Islet precursor cell (in vitro differentiated cells): ENCODE data around the gene OR1A1.
"Not testable (repeated sequence)": the region's sequence is repeated elsewhere in the genome, so short reads cannot be mapped to it uniquely, and the experiment has no call there.

Source experiments
- DNase-seq: peaks from one replicate; pipeline ENCODE4 v3.0.0-alpha.2; 2018

Gene OR1A1, protein sequence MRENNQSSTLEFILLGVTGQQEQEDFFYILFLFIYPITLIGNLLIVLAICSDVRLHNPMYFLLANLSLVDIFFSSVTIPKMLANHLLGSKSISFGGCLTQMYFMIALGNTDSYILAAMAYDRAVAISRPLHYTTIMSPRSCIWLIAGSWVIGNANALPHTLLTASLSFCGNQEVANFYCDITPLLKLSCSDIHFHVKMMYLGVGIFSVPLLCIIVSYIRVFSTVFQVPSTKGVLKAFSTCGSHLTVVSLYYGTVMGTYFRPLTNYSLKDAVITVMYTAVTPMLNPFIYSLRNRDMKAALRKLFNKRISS

DNA sequence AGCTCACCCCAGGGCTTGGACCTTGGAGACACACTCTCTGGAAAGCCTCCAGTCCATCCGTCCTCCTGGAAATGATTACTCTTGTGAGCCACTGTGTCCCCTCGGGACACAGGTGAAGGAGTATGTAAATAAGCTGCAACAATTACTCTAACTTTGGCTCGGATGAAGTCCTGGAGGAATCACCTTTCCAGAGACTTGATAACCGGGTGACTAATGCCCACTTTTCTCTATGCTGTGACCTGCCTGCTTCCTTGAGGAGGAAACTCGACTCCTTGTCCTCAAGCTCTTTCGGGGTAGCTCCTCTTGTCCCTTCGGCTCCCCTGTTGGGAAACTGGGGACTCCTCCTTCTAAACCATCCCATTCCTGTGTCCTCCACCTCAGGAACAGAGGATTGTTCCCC, at the start of gene OR1A1:
OR1A1 (plus strand) TSS at position 301 of the 400 bp plus-strand sequence. CDS start 7,954 bp downstream, outside the sequence.
- DNase-seq: no peak

- no peak for DNase-seq
These were observed 39.9 kb upstream of the OR1A1 start for GRCh38 chr17:3167574-3167973.

GRCh38 chr17:3189961-3190360, 17.5 kb upstream of the OR1A1 start:
- no peak for DNase-seq

DNA sequence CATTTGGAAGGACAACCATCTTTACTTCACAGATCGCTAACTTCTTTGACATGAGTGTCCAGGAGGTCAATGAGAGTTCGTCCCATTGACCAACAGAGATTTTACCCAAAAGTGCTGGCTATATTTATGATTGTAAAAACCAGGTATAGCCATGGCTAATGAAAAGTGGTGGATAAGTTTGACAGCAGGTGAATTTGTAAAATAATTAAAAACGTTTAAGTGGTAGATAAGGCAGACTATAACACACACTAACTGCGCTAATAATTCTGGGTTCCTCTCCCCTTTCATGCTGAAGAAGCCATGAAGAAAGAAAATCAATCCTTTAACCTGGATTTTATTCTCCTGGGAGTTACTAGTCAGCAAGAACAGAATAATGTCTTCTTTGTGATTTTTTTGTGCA, 10.2 kb upstream of the OR1A1 start, which contains the start of gene OR1A2:
OR1A2 (plus strand) TSS at position 301 of the 400 bp plus-strand sequence; CDS start at position 301, 0 bp downstream.
- no peak for DNase-seq

- DNase-seq: no peak
These were observed 1.0 kb downstream of the OR1A1 start for GRCh38 chr17:3208484-3208883.

DNA sequence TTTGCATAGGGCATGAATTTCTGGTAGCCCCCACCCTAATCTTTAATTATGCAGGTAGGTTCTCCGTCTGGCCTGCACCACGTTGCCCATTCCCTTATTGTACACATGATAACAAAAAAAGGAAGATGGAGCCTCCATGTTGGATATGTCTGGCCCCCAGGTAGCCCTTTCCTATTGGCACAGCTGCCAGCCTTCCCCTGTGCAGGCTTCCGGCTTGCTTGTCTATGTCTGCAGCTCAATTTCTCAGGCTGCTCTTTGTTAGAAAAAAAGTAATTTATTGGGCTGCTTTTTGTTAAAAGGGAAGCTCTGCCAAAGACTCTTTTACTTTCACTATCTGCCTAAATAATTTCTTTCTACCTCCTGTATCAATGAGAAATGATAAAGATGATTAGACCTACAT, 5.5 kb downstream of the OR1A1 start:
- no peak for DNase-seq

DNA sequence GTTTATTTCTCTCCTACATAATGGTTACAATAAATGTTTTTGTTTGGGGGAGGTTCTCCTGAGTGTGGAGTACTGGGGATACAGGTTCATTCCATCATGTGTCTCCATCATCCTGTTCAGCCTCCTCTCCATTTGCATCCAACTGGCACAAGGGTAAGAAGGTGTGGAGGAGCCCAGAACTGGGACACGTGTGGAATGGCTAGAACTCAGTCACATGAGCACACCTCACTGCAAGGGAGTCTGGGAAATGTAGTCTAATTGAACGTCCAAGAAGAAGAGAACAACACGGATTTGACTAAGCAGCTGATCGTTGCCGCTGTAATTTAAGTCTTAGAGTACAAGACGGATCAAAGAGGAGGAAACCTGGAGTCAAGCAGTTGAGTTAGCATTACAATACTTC, 6.1 kb downstream of the OR1A1 start:
- no peak for DNase-seq

- DNase-seq: not testable (repeated sequence)
These were observed 12.5 kb downstream of the OR1A1 start for GRCh38 chr17:3219978-3220377.

GRCh38 chr17:3221850-3222249, 14.4 kb downstream of the OR1A1 start:
- no peak for DNase-seq

- DNase-seq: no peak
These were observed 15.0 kb downstream of the OR1A1 start for GRCh38 chr17:3222505-3222904.

DNA sequence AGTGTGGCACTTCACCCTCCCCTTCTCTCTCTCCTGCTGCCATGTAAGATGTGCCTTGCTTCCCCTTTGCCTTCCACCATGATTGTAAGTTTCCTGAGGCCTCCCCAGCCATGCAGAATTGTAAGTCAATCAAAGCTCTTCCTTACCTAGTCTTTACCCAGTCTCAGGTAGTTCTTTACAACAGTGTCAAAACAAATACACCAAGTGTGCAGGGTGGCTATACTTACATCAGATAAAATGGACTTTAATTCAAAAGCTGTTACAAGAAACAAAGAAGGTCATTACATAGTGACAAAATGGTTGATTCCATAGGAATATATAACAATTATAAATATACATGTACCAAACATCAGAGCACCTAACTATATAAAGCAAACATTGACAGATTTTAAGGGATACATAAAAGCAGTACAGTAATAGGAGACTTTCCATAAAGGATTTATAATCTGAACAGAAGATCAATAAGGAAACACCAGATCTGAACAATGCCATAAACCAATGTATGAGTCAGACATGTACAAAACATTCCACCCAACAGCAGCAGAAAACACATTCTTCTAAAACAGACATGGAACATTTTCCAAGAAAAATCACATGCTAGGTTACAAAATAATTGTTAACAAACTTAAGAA, 17.4 kb downstream of the OR1A1 start:
- DNase-seq: not testable (repeated sequence)

- DNase-seq: not testable (repeated sequence)
These were observed 24.8 kb downstream of the OR1A1 start for GRCh38 chr17:3232300-3232699.

GRCh38 chr17:3238685-3239084, 31.2 kb downstream of the OR1A1 start:
- DNase-seq: not testable (repeated sequence)

DNA sequence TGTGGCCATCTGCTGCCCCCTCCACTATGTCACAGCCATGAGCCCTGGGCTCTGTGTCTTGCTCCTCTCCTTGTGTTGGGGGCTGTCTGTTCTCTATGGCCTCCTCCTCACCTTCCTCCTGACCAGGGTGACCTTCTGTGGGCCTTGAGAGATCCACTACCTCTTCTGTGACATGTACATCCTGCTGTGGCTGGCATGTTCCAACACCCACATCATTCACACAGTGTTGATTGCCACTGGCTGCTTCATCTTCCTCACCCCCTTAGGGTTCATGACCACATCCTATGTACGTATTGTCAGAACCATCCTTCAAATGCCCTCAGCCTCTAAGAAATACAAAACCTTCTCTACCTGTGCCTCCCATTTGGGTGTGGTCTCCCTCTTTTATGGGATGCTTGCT, 33.6 kb downstream of the OR1A1 start:
- not testable (repeated sequence) for DNase-seq

DNA sequence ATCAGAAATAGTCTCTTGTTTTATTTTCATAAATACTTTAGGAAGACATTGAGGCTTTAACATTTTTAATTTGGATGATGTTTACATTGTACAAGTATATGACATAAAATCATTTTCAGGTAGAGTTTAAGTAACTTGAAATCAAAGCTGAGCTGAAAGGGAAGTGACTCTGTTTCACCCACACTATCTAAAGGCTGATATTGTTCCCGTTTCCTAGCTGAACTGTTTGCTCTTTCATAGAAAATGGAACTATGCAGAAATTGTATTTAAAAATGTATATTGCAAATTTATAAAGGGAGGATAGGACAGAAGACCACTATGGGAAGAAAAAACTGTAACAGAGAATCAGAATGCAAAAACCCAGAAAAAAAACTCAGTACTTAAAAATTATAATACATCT, 37.4 kb downstream of the OR1A1 start:
- DNase-seq: not testable (repeated sequence)

GRCh38 chr17:3249013-3249412, 41.5 kb downstream of the OR1A1 start:
- DNase-seq: not testable (repeated sequence)

DNA sequence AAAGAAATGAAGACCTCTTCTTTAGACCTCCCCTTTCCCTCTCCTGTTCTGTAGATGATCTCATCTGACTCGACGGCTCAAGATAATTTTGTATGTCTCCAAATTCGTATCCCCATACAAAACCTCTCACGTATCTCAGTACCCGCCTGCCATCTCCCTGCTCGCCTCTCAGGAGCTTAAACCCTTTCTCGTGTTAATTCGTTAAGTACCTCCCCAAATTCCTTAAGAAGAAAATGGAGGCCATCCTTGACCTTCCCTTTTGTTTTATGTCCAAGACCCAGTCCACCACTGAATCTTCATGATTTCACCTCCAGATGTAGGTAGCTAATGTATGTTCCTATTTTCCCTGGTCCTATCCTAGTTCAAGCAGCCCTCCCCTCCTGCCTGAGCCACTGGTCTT, 49.1 kb downstream of the OR1A1 start:
- no peak for DNase-seq

GRCh38 chr17:3260163-3260562, 52.7 kb downstream of the OR1A1 start:
- DNase-seq: no peak

DNA sequence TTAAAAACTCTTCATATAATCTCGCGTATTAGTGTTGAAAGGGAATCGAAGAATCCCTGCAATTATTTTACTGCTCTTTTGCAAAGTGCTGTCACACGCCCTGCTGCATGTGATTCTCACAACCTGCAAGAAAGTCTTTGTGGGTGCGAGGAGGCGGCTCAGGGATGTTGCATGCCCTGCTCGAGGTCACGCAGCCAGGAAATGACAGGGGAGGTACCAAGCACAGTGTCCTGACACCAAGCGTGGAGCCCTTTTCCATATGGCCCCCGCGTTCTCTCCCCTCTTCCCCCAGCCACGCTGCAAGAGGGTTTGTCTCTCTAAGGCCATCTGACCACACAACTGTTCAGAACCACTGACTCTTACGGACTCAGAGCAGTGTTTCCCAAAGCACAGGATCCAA, 53.1 kb downstream of the OR1A1 start:
- DNase-seq: no peak
